ENCODE results near the gene ALOX5AP.

DNA sequence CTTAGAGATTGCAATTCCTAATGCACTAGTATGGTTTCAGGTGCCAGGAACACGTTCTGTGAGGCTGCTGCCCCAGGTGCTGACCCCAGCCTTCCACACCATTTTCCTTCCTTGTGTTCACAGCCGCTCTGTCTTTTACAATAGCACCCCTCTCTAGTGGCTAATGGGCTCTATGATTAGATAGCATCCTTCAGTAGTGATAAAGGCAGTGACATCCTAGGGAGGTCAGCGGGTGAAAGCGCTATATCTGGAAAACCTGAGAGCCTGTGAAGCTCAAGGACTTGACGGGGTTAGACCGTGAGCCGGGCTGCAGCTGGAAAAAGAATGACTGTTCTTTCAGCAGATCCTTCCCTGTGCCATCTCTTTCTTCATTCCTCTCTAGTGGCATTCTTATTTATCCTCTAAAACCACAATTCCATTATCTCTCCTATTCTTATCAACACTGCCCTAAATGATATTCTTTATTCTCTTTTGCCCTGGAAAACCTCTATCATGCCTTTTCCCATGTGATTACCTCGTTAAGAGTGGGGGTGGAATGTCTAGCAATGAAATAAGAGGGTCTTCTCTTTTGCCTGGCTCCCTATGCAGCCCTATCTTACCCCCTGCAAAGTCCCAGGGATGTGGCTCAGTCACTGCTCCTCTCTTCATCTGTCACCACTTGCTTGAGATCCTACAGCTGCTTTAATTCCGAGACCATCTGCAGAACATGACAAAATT is 21.8 kb downstream of the ALOX5AP start:
- TF ChIP-seq, protein P1, sequence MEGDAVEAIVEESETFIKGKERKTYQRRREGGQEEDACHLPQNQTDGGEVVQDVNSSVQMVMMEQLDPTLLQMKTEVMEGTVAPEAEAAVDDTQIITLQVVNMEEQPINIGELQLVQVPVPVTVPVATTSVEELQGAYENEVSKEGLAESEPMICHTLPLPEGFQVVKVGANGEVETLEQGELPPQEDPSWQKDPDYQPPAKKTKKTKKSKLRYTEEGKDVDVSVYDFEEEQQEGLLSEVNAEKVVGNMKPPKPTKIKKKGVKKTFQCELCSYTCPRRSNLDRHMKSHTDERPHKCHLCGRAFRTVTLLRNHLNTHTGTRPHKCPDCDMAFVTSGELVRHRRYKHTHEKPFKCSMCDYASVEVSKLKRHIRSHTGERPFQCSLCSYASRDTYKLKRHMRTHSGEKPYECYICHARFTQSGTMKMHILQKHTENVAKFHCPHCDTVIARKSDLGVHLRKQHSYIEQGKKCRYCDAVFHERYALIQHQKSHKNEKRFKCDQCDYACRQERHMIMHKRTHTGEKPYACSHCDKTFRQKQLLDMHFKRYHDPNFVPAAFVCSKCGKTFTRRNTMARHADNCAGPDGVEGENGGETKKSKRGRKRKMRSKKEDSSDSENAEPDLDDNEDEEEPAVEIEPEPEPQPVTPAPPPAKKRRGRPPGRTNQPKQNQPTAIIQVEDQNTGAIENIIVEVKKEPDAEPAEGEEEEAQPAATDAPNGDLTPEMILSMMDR (IDR thresholded peaks at IDR 0.05), result no peak
- TF ChIP-seq POLR2A (IDR thresholded peaks at IDR 0.05), result no peak

Measured in sigmoid colon (tissue), 3 donors.